Neural progenitor cell (in vitro differentiated cells): ENCODE results near the gene NIN. TPM values are rescaled to one million over a fixed set of nuclear protein-coding genes. Genes with fewer than 3 reads are reported as not detected.

Experiments
- DNase-seq: peaks from one replicate; pipeline ENCODE4 v3.0.0-alpha.2; 2016; ENCODE audit warnings: low spot score
- H2AFZ ChIP-seq: fragments of 200-600 bp; sonication (generic); replicated peaks from 2 replicates; pipeline ENCODE4 v1.6.1; 2016; ENCODE audit warnings: antibody characterized with exemption
- H3F3A ChIP-seq: fragments of 200-600 bp; sonication (generic); 2 replicates; pipeline ENCODE4 v1.6.1; 2016; ENCODE audit warnings: antibody characterized with exemption, low read depth
- H3K27ac ChIP-seq: fragments of 200-600 bp; sonication (generic); 2 replicates; pipeline ENCODE4 v1.5.1; 2016; ENCODE audit warnings: mild to moderate bottlenecking
- H3K27me3 ChIP-seq: fragments of 200-600 bp; sonication (generic); 2 replicates; pipeline ENCODE4 v1.6.1; 2016; ENCODE audit warnings: mild to moderate bottlenecking, moderate library complexity
- H3K36me3 ChIP-seq: fragments of 200-600 bp; sonication (generic); 2 replicates; pipeline ENCODE4 v1.5.1; 2016
- H3K4me1 ChIP-seq: fragments of 200-600 bp; sonication (generic); 2 replicates; pipeline ENCODE4 v1.6.1; 2016; ENCODE audit warnings: mixed run types
- H3K4me2 ChIP-seq: fragments of 200-600 bp; sonication (generic); 2 replicates; pipeline ENCODE4 v1.6.1; 2016
- H3K4me3 ChIP-seq: fragments of 200-600 bp; sonication (generic); 2 replicates; pipeline ENCODE4 v1.5.1; 2016
- H3K79me2 ChIP-seq: fragments of 200-600 bp; sonication (generic); 2 replicates; pipeline ENCODE4 v1.6.1; 2016; ENCODE audit warnings: low read depth
- H3K9ac ChIP-seq: fragments of 200-600 bp; sonication (generic); 2 replicates; pipeline ENCODE4 v1.6.1; 2016
- H3K9me3 ChIP-seq: fragments of 200-600 bp; sonication (generic); 2 replicates; pipeline ENCODE4 v1.5.1; 2016; ENCODE audit warnings: low read depth
- H4K20me1 ChIP-seq: fragments of 200-600 bp; sonication (generic); 2 replicates; pipeline ENCODE4 v1.6.1; 2016; ENCODE audit warnings: low read depth
- H3K27ac Mint-ChIP-seq: 3 replicates; pipeline ENCODE4 v1.8.0; 2021; ENCODE audit warnings: mixed read lengths
- H3K27me3 Mint-ChIP-seq: 2 replicates; pipeline ENCODE4 v1.8.0; 2022; ENCODE audit warnings: low read depth, mild to moderate bottlenecking, inconsistent platforms, moderate library complexity, mixed read lengths; ENCODE audit not compliant: insufficient read depth
- H3K36me3 Mint-ChIP-seq: 3 replicates; pipeline ENCODE4 v1.8.0; 2021; ENCODE audit warnings: mixed read lengths
- H3K4me1 Mint-ChIP-seq: 3 replicates; pipeline ENCODE4 v1.8.0; 2021; ENCODE audit warnings: mixed read lengths
- H3K4me3 Mint-ChIP-seq: 3 replicates; pipeline ENCODE4 v1.8.0; 2021; ENCODE audit warnings: mild to moderate bottlenecking, moderate library complexity, mixed read lengths
- H3K9me3 Mint-ChIP-seq: 3 replicates; pipeline ENCODE4 v1.8.0; 2020; ENCODE audit warnings: mixed read lengths
- EZH2 ChIP-seq: fragments of 200-600 bp; sonication (generic); IDR thresholded peaks from 2 replicates; pipeline ENCODE4 v1.6.1; 2017; ENCODE audit warnings: antibody characterized with exemption, mild to moderate bottlenecking, moderate library complexity
- EZH2phosphoT487 ChIP-seq: fragments of 200-600 bp; sonication (generic); IDR thresholded peaks from 2 replicates; pipeline ENCODE4 v1.6.1; 2017; ENCODE audit warnings: antibody characterized with exemption
- total RNA-seq: library from RNA; depleted of rRNA; stranded (reverse); fragments of >200 nt; gene quantifications from 2 replicates; pipeline ENCODE4 v1.2.3, GENCODE V29; 2015; ENCODE audit warnings: low replicate concordance
- TF ChIP-seq, protein P1 (sequence below): fragments of 200-600 bp; sonication (generic); IDR thresholded peaks from 2 replicates; pipeline ENCODE4 v1.5.1; 2017; ENCODE audit warnings: antibody characterized with exemption, mild to moderate bottlenecking

The NIN gene
- total RNA-seq, 1 donor from 2014 or later = 49.0 TPM

- H3F3A ChIP-seq = no peaks in the 10 kb centered on the region
Observed at GRCh38 chr14:50745401-50746058, 85.4 kb downstream of the NIN start.

DNA sequence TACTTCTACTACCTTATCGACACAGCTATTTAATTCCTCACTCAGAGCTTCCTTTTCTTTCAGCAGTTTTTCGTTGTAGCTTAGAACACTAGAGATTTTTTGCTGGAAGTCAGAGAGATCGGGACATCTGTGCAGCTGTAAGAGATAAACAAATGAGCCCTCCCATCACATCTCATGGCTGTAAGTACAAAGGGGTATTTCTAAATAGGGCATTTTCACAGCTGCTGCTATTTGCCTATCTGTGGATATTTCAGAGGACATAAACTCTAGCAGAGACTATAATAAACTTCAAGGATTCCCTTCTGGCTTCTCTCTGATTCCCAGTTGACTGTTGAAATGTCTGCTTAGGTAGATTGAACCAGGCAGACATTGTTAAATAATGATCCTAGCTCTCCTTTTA is 86.7 kb downstream of the NIN start:
- no peaks in the 10 kb centered on the region for H3K9me3 ChIP-seq
- TF ChIP-seq EZH2phosphoT487 (no peak), EZH2 (no peak)
- TF ChIP-seq, protein P1, sequence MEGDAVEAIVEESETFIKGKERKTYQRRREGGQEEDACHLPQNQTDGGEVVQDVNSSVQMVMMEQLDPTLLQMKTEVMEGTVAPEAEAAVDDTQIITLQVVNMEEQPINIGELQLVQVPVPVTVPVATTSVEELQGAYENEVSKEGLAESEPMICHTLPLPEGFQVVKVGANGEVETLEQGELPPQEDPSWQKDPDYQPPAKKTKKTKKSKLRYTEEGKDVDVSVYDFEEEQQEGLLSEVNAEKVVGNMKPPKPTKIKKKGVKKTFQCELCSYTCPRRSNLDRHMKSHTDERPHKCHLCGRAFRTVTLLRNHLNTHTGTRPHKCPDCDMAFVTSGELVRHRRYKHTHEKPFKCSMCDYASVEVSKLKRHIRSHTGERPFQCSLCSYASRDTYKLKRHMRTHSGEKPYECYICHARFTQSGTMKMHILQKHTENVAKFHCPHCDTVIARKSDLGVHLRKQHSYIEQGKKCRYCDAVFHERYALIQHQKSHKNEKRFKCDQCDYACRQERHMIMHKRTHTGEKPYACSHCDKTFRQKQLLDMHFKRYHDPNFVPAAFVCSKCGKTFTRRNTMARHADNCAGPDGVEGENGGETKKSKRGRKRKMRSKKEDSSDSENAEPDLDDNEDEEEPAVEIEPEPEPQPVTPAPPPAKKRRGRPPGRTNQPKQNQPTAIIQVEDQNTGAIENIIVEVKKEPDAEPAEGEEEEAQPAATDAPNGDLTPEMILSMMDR = no peak
- no peak overlapping the region for H3K4me3 ChIP-seq
- Mint-ChIP-seq H3K4me1 (no peaks in the 10 kb centered on the region), H3K4me3 (no peak overlapping the region), H3K27ac (no peak overlapping the region), H3K9me3 (peaks cover 2% of the 10 kb centered on the region), H3K27me3 (no peaks in the 10 kb centered on the region), H3K36me3 (peaks cover 29% of the 10 kb centered on the region)
- no peaks in the 10 kb centered on the region for H3K4me1 ChIP-seq
- H3K9ac ChIP-seq = no peak overlapping the region
- no peaks in the 10 kb centered on the region for H3F3A ChIP-seq
- no peak for DNase-seq
- no peaks in the 10 kb centered on the region for H3K79me2 ChIP-seq
- H4K20me1 ChIP-seq = no peaks in the 10 kb centered on the region
- no peak overlapping the region for H3K27ac ChIP-seq
- H2AFZ ChIP-seq = no peak overlapping the region
- no peaks in the 10 kb centered on the region for H3K27me3 ChIP-seq
- peaks cover 7% of the 10 kb centered on the region for H3K36me3 ChIP-seq
- H3K4me2 ChIP-seq = no peak overlapping the region

More at GRCh38 chr14:50745401-50746058, 85.4 kb downstream of the NIN start:
- Histone ChIP-seq H3K27ac (no peak overlapping the region), H3K36me3 (peaks cover 11% of the 10 kb centered on the region), H3K4me3 (no peak overlapping the region), H3K9ac (no peak overlapping the region), H3K27me3 (no peaks in the 10 kb centered on the region), H3K4me2 (no peak overlapping the region), H3K79me2 (no peaks in the 10 kb centered on the region), H3K4me1 (no peaks in the 10 kb centered on the region), H2AFZ (no peak overlapping the region), H4K20me1 (no peaks in the 10 kb centered on the region), H3K9me3 (no peaks in the 10 kb centered on the region)
- no peak overlapping the region for H3K27ac Mint-ChIP-seq
- no peak for DNase-seq
- H3K4me3 Mint-ChIP-seq = no peak overlapping the region
- H3K36me3 Mint-ChIP-seq = peaks cover 39% of the 10 kb centered on the region
- peaks cover 4% of the 10 kb centered on the region for H3K9me3 Mint-ChIP-seq
- no peaks in the 10 kb centered on the region for H3K4me1 Mint-ChIP-seq
- TF ChIP-seq EZH2 (no peak), EZH2phosphoT487 (no peak)
- TF ChIP-seq, protein P1 = no peak
- no peaks in the 10 kb centered on the region for H3K27me3 Mint-ChIP-seq

GRCh38 chr14:50741567-50741966 is 89.4 kb downstream of the NIN start:
- H3K27me3 ChIP-seq = no peaks in the 10 kb centered on the region
- no peak overlapping the region for H3K4me3 ChIP-seq
- no peaks in the 10 kb centered on the region for H3K4me1 Mint-ChIP-seq
- no peaks in the 10 kb centered on the region for H3K27me3 Mint-ChIP-seq
- H3K4me3 Mint-ChIP-seq = no peak overlapping the region
- no peaks in the 10 kb centered on the region for H4K20me1 ChIP-seq
- no peaks in the 10 kb centered on the region for H3K4me1 ChIP-seq
- H3K79me2 ChIP-seq = no peaks in the 10 kb centered on the region
- H3K27ac Mint-ChIP-seq = no peak overlapping the region
- H3K9me3 Mint-ChIP-seq = no peaks in the 10 kb centered on the region
- no peaks in the 10 kb centered on the region for H3K9me3 ChIP-seq
- no peak overlapping the region for H3K4me2 ChIP-seq
- H3K9ac ChIP-seq = no peak overlapping the region
- H2AFZ ChIP-seq = no peak overlapping the region
- peaks cover 3% of the 10 kb centered on the region for H3K36me3 ChIP-seq
- no peak for DNase-seq
- H3K27ac ChIP-seq = no peak overlapping the region
- no peaks in the 10 kb centered on the region for H3F3A ChIP-seq
- TF ChIP-seq, protein P1 = no peak
- TF ChIP-seq EZH2 (no peak), EZH2phosphoT487 (no peak)
- peaks cover 24% of the 10 kb centered on the region for H3K36me3 Mint-ChIP-seq
